ENCODE results near the gene KRT77.

GRCh38 chr12:52645982-52646381, 57.3 kb downstream of the KRT77 start:
- no peak for TF ChIP-seq CTCF (IDR thresholded peaks at IDR 0.05)
- no peak for TF ChIP-seq POLR2A (IDR thresholded peaks at IDR 0.05)

Measured in transverse colon (tissue), 3 donors.